ENCODE measurements around the gene BSDC1. TPM values are rescaled to one million over a fixed set of nuclear protein-coding genes. Genes with fewer than 3 reads are reported as not detected.
A peak's percentile ranks its signal among the peaks of the same experiment; 100 is the strongest.

Gene BSDC1
- total and polyA plus RNA-seq, 2 of the 13 experiments (the other 11 are each of a cell fraction or from before 2014, with no cell fraction given) = 40.3 to 64.2 TPM

- BruUV-seq (replicated peaks) = no TSS peak
- ChIA-PET POLR2A (interaction anchor here (0.8 to 1.4 kb wide), 3 partner anchors 10 to 26 kb away, joined by 3 to 4 read pairs (median 4); partner anchors contain the start of gene BSDC1), CTCF (ENCODE audit: low intra/inter-chr PET ratio, low total read pairs) (no interaction called here)
- H3K36me3 ChIP-seq (replicated peaks in 1 of 2; ENCODE audit: control insufficient read depth in 1 of 2, insufficient read depth in 2 of 2, low read length in 2 of 2) = peaks cover 27 to 69% of the 10 kb centered on the region in 2 experiments
- ATAC-seq = no peak
- no peak overlapping the region for H3K4me3 ChIP-seq (replicated peaks in 1 of 3; ENCODE audit: insufficient read depth in 1 of 3, low read depth in 2 of 3, low read length in 3 of 3)
- H4K20me1 ChIP-seq (ENCODE audit: insufficient read depth, low read length) = no peaks in the 10 kb centered on the region
- no peak for FAIRE-seq
- H3K4me1 ChIP-seq (ENCODE audit: insufficient read depth, low read length) = no peaks in the 10 kb centered on the region
- no peak overlapping the region for H2AFZ ChIP-seq (ENCODE audit: low read length)
- no peak overlapping the region for H3K4me2 ChIP-seq (ENCODE audit: low read depth, low read length)
- DNase-seq (ENCODE audit: low spot score) = no peak
- no peaks in the 10 kb centered on the region for H3K27me3 ChIP-seq (ENCODE audit: control insufficient read depth in 1 of 2, insufficient read depth in 2 of 2, low read length in 2 of 2)
- TF ChIP-seq RBFOX2 (IDR thresholded peaks at IDR 0.05; ENCODE audit: low read depth, low read length) (0 out of 2 replicates have a peak, but pooled peaks have one; percentile 21), BATF2 (CRISPR knock-in tag; IDR thresholded peaks at IDR 0.05) (no peak), ZNF121 (CRISPR knock-in tag; IDR thresholded peaks at IDR 0.05) (peak; percentile 54; the same call in 1 of the 2 replicates)
- no peak overlapping the region for H3K9ac ChIP-seq (ENCODE audit: insufficient read depth, low read depth, low read length)
- in situ Hi-C loops (cut with HindIII; ENCODE audit: extremely low pct_ligation_motif_present, low pct_unique_long_range_greater_than_20kb) = no loop called here
- H3K79me2 ChIP-seq (ENCODE audit: insufficient read depth, low read length) = no peaks in the 10 kb centered on the region
- no peaks in the 10 kb centered on the region for H3K9me3 ChIP-seq (ENCODE audit: low read length)
- H3K27ac ChIP-seq (ENCODE audit: extremely low read length, insufficient read depth, low read length) = no peak overlapping the region
- intact Hi-C loops (cut with micrococcal nuclease; ENCODE audit: unreplicated experiment) = no loop called here
- WGBS (ENCODE audit: low lambda C conversion rate) = 94% methylated on average over 7 of the region's 7 CpGs
These were observed 26.2 kb downstream of the BSDC1 start for GRCh38 chr1:32367912-32368635.

GRCh38 chr1:32365445-32365844 lies 28.8 kb downstream of the BSDC1 start:
- Histone ChIP-seq H3K27me3 (ENCODE audit: control insufficient read depth in 1 of 2, insufficient read depth in 2 of 2, low read length in 2 of 2) (no peaks in the 10 kb centered on the region), H3K4me1 (ENCODE audit: insufficient read depth, low read length) (no peaks in the 10 kb centered on the region), H4K20me1 (ENCODE audit: insufficient read depth, low read length) (no peaks in the 10 kb centered on the region), H3K9me3 (ENCODE audit: low read length) (no peaks in the 10 kb centered on the region), H2AFZ (ENCODE audit: low read length) (no peak overlapping the region), H3K9ac (ENCODE audit: insufficient read depth, low read depth, low read length) (no peak overlapping the region), H3K79me2 (ENCODE audit: insufficient read depth, low read length) (no peaks in the 10 kb centered on the region), H3K4me3 (replicated peaks in 1 of 3; ENCODE audit: insufficient read depth in 1 of 3, low read depth in 2 of 3, low read length in 3 of 3) (no peak overlapping the region), H3K27ac (ENCODE audit: extremely low read length, insufficient read depth, low read length) (no peak overlapping the region), H3K36me3 (replicated peaks in 1 of 2; ENCODE audit: control insufficient read depth in 1 of 2, insufficient read depth in 2 of 2, low read length in 2 of 2) (peaks cover 20 to 59% of the 10 kb centered on the region in 2 experiments), H3K4me2 (ENCODE audit: low read depth, low read length) (no peak overlapping the region)
- intact Hi-C loops (cut with micrococcal nuclease; ENCODE audit: unreplicated experiment) (no loop called here), in situ Hi-C loops (cut with HindIII; ENCODE audit: extremely low pct_ligation_motif_present, low pct_unique_long_range_greater_than_20kb) (no loop called here)
- ATAC-seq (no peak), FAIRE-seq (no peak), DNase-seq (ENCODE audit: low spot score) (no peak)
- POLR2A ChIA-PET = interaction anchor here (0.9 to 1.7 kb wide), 4 partner anchors 13 to 29 kb away, joined by 3 to 7 read pairs (median 4); partner anchors contain the start of genes BSDC1 and MARCKSL1
- CTCF ChIA-PET (ENCODE audit: low intra/inter-chr PET ratio, low total read pairs) = no interaction called here
- no peak for TF ChIP-seq LBX2 (CRISPR knock-in tag; IDR thresholded peaks at IDR 0.05; ENCODE audit: borderline replicate concordance)
- no peak for TF ChIP-seq ZSCAN21 (CRISPR knock-in tag; IDR thresholded peaks at IDR 0.05; ENCODE audit: borderline replicate concordance)
- no peak for TF ChIP-seq ATAD3A (CRISPR knock-in tag; IDR thresholded peaks at IDR 0.05)
- TF ChIP-seq ZNF274 (CRISPR knock-in tag; IDR thresholded peaks at IDR 0.05) = no peak
- no peak for TF ChIP-seq ZNF710 (CRISPR knock-in tag; IDR thresholded peaks at IDR 0.05; ENCODE audit: borderline replicate concordance)
- no peak for TF ChIP-seq DZIP1 (CRISPR knock-in tag; IDR thresholded peaks at IDR 0.05)
- no peak for TF ChIP-seq MXI1 (IDR thresholded peaks at IDR 0.05; ENCODE audit: borderline replicate concordance, low read depth, low read length)
- TF ChIP-seq HMG20A (CRISPR knock-in tag; IDR thresholded peaks at IDR 0.05; ENCODE audit: borderline replicate concordance) = no peak
- no peak for TF ChIP-seq KAT7 (CRISPR knock-in tag; IDR thresholded peaks at IDR 0.05; ENCODE audit: borderline replicate concordance)
- 97% methylated on average over 6 of the region's 6 CpGs for WGBS (ENCODE audit: low lambda C conversion rate)
- BruUV-seq (replicated peaks) = no TSS peak

Data from HepG2 (cell line).